AG04449 (cell line): ENCODE data around the gene CAMK2G.

Experiments used
- CTCF ChIA-PET: fragments of 350-600 bp; formaldehyde crosslinking; extraction: SDS; loops from one replicate; lab custom pipeline; 2021; ENCODE audit warnings: antibody characterized with exemption; lab: Yijun Ruan, JAX
- POLR2A ChIA-PET: fragments of 400-600, 350-600 bp; formaldehyde crosslinking; extraction: SDS; loops from one replicate; lab custom pipeline; 2020; ENCODE audit warnings: antibody characterized with exemption, inconsistent platforms; lab: Yijun Ruan, JAX
- DNase-seq: peaks from one replicate; pipeline ENCODE4 v3.0.0-alpha.2; 2010; ENCODE audit warnings: low read depth, low spot score
- H3K4me3 ChIP-seq: 2 replicates; pipeline ENCODE4 v1.5.1; 2011; ENCODE audit warnings: low read depth, mild to moderate bottlenecking, control low read depth, low read length
- TF ChIP-seq, protein P1 (sequence below): IDR thresholded peaks from one replicate; pipeline ENCODE4 v1.5.1; 2011; ENCODE audit warnings: mild to moderate bottlenecking, moderate library complexity, low read length, control low read depth, inconsistent platforms; ENCODE audit not compliant: insufficient read depth; ENCODE audit errors: missing control alignments

CAMK2G gene

DNA sequence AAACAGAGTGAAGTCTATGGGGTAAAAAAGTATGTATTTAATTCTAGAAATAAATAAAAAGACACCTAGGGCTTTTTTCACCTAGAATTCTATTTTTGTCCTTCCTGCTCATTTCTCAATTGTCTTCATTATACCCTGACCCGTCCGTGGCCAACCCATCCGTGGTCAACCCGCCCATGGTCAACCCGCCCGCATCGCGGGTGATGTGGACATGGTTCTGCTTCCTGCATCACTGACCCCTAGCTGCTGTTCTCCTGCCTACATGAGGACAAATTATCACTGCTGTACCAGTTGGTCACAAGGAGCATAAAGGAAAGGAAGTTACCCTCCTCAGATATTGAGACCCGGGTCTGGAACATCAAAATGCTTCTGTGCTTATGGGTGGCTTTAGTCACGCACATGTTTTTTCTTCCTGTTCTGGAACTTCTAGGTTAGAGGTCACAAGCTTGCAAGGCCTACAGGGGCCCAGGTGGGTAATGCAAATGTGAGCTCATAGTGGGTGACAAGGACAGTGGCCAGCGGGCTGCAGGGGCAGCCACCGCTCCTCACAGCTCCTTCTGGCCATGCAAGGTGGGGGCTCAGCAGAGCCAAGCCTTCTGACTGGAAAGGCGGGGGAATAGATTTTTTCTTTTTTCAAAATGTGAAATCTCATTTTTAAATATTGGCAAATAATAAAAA, 15.5 kb downstream of the CAMK2G start:
- POLR2A ChIA-PET = no interaction called here
- DNase-seq = no peak
- TF ChIP-seq, protein P1, sequence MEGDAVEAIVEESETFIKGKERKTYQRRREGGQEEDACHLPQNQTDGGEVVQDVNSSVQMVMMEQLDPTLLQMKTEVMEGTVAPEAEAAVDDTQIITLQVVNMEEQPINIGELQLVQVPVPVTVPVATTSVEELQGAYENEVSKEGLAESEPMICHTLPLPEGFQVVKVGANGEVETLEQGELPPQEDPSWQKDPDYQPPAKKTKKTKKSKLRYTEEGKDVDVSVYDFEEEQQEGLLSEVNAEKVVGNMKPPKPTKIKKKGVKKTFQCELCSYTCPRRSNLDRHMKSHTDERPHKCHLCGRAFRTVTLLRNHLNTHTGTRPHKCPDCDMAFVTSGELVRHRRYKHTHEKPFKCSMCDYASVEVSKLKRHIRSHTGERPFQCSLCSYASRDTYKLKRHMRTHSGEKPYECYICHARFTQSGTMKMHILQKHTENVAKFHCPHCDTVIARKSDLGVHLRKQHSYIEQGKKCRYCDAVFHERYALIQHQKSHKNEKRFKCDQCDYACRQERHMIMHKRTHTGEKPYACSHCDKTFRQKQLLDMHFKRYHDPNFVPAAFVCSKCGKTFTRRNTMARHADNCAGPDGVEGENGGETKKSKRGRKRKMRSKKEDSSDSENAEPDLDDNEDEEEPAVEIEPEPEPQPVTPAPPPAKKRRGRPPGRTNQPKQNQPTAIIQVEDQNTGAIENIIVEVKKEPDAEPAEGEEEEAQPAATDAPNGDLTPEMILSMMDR = no peak
- CTCF ChIA-PET = interaction anchor here (1.1 to 16.8 kb wide), 6 partner anchors 9 to 82 kb away, joined by 3 to 249 read pairs (median 4); no protein-coding TSS in a partner anchor
- H3K4me3 ChIP-seq = no peak overlapping the region

DNA sequence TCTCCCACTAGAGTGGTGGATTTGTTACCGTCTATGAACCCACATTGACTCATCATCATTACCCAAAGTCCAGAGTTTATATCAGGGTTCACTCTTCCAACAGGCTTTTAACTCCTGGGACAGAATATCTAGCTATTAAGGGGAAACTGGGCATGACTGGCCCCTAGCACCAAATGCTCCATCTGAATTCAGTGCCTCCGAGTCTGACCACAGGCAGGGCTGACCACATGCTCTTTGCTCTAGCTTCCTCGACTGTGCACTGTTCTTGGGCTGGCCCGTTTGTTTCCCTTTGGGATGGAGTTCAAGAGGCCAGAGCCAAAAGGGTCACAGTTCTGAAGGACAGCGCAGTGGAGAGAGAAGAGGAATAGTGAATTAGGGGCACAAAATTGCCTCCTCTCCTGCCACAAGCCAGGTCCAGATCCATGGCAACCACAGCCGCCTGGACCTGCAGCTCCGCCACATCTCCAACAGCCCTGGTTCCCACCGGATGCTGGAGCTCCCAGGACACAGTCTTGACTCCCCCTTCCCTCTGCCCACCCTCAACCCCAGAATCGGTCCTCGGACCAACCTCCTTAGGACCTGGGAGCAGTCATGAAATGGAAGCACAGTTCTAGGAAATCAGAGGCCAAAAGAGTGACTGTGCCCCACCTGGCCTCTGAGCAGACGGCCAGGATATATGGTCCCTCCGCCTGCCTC, 16.2 kb downstream of the CAMK2G start:
- ChIA-PET CTCF (interaction anchor here (1.1 to 16.8 kb wide), 6 partner anchors 9 to 82 kb away, joined by 3 to 249 read pairs (median 5); no protein-coding TSS in a partner anchor), POLR2A (no interaction called here)
- no peak overlapping the region for H3K4me3 ChIP-seq
- DNase-seq = no peak
- TF ChIP-seq, protein P1 = no peak

DNA sequence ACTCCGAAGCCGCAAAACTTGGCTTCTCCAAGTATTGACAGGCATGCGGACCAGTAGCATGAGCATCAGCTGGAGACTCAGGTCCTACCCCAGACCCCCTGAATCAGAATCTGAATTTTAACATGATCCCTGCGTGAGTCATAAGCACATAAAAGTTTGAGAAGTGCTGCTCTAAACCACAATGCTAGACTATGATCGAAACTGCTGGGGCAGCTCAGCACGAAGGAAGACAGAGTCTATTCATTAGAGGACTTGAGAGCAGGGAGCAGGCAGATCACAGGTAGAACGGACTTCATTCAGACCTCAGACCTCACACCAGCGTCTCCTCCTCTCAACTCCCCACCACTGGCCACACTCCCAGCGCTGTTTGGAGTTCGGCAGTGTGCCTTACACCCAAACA, 16.9 kb downstream of the CAMK2G start:
- ChIA-PET CTCF (interaction anchor here (1.1 to 16.8 kb wide), 5 partner anchors 9 to 83 kb away, joined by 3 to 249 read pairs (median 5); no protein-coding TSS in a partner anchor), POLR2A (no interaction called here)
- TF ChIP-seq, protein P1 = no peak
- no peak for DNase-seq
- H3K4me3 ChIP-seq = no peak overlapping the region

DNA sequence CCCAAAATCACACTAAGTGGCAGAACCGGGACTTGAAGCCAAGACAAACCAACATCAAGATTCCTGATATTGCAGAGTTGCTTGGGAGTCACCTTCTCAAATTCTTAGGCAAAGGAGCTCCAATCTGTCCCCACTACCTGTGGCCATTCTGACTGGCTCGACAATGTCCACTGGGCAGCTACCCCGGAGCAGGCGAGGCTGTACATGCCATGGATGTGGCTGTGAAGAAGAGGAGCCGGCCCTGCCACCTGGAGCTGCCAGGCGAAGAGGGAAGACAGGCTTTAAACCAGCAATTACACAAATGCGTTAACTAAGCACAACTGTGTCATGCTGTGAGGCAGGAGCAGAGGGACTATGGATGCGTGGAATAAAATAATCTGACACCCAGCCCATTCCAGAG, 18.1 kb downstream of the CAMK2G start:
- TF ChIP-seq, protein P1 = no peak
- ChIA-PET POLR2A (no interaction called here), CTCF (interaction anchor here (1.1 to 16.8 kb wide), 6 partner anchors 7 to 84 kb away, joined by 3 to 249 read pairs (median 6); no protein-coding TSS in a partner anchor)
- no peak overlapping the region for H3K4me3 ChIP-seq
- DNase-seq = no peak

DNA sequence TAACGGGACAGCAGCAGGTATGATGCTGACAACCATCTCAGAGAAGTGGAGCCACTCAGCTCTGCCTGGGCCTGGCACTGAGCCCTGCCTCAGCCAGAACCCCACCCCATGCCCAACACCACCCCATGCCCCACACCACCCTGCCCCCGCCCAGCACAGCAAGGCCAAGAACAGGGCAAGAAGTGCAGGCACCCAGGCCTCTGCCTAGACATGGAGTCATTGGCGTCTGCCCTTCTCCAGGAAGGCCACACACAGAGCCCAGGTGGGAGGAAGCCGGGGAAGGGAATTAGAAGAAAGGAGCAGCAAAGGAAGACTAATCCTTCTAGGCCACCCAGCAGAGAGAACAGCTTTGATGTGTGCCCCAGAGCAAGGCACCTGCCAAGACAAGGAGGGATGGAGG, 18.9 kb downstream of the CAMK2G start:
- TF ChIP-seq, protein P1 = no peak
- H3K4me3 ChIP-seq = no peak overlapping the region
- ChIA-PET POLR2A (no interaction called here), CTCF (interaction anchor here (1.5 to 13.6 kb wide), 3 partner anchors 24 to 84 kb away, joined by 6 to 518 read pairs (median 21); partner anchors contain the start of gene CAMK2G)
- DNase-seq = no peak

DNA sequence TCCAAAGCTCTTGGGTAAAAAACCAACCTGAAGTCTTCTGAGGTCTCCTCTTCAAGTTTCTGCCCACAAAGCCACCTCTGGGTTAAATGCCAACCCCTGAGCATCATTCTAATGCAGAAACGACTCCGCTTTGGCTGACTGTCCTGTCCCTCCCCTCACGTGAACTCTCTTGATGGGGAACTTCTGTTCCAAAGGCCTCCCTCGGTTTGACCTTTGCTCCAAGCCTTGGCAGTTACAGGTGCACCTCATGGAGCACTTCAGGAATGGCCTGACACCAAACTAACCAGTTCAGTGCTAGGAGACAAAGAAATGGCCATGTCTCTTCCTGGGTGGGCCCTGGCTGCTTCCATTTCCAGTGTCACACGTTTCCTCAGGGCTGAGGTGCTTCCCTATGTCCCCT, 20.0 kb downstream of the CAMK2G start:
- ChIA-PET CTCF (interaction anchor here (1.3 to 13.6 kb wide), 2 partner anchors 27 to 86 kb away, joined by 9 to 518 read pairs; partner anchors contain the start of gene CAMK2G), POLR2A (no interaction called here)
- DNase-seq = no peak
- H3K4me3 ChIP-seq = no peak overlapping the region
- TF ChIP-seq, protein P1 = no peak
